ENCODE data around the gene RPL15. TPM values are rescaled to one million over a fixed set of nuclear protein-coding genes. Genes with fewer than 3 reads are reported as not detected.

RPL15 gene
- total and polyA plus RNA-seq, 2 of the 13 experiments (the other 11 are each of a cell fraction or from before 2014, with no cell fraction given) = 1,297 to 3,693 TPM

DNA sequence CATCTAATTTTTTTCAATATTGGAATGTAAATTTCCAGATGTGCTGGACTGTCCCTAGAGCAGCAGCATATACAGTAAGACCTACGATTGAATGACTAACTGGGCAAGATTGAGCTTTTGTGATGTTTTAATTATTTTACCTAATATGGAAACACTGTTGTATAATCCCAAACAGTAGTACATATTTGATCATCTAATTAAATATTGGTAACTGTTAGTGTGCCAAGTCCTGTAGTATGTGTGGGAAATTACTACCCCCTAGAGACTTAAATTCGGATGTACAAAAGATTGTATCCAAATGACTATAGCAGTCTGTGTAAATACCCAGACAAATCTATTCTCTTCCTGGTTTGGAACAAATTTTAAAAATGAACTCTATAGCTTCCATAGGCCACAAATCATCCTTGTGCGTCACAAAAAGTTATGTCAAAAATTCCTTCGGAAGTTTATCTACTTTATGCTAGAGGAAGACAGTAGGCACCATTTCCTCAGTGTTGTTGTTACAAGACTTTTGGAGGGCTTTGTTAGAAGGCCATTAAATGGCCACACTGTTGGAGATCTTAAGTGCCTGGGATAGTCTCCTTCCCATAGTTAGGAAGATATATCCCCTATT is 41.7 kb upstream of the RPL15 start (continued):
- TF ChIP-seq, protein P1, sequence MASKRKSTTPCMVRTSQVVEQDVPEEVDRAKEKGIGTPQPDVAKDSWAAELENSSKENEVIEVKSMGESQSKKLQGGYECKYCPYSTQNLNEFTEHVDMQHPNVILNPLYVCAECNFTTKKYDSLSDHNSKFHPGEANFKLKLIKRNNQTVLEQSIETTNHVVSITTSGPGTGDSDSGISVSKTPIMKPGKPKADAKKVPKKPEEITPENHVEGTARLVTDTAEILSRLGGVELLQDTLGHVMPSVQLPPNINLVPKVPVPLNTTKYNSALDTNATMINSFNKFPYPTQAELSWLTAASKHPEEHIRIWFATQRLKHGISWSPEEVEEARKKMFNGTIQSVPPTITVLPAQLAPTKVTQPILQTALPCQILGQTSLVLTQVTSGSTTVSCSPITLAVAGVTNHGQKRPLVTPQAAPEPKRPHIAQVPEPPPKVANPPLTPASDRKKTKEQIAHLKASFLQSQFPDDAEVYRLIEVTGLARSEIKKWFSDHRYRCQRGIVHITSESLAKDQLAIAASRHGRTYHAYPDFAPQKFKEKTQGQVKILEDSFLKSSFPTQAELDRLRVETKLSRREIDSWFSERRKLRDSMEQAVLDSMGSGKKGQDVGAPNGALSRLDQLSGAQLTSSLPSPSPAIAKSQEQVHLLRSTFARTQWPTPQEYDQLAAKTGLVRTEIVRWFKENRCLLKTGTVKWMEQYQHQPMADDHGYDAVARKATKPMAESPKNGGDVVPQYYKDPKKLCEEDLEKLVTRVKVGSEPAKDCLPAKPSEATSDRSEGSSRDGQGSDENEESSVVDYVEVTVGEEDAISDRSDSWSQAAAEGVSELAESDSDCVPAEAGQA (IDR thresholded peaks at IDR 0.05; ENCODE audit: low read depth) = no peak
- TF ChIP-seq, protein P1 (CRISPR knock-in tag; IDR thresholded peaks at IDR 0.05; ENCODE audit: borderline replicate concordance) = no peak
- TF ChIP-seq PHF5A (CRISPR knock-in tag; IDR thresholded peaks at IDR 0.05; ENCODE audit: low read depth, unreplicated experiment) = no peak
- TF ChIP-seq, protein P2, sequence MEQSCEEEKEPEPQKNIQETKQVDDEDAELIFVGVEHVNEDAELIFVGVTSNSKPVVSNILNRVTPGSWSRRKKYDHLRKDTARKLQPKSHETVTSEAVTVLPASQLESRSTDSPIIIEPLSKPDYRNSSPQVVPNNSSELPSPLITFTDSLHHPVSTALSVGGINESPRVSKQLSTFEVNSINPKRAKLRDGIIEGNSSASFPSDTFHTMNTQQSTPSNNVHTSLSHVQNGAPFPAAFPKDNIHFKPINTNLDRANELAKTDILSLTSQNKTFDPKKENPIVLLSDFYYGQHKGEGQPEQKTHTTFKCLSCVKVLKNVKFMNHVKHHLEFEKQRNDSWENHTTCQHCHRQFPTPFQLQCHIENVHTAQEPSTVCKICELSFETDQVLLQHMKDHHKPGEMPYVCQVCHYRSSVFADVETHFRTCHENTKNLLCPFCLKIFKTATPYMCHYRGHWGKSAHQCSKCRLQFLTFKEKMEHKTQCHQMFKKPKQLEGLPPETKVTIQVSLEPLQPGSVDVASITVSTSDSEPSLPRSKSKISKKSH (CRISPR knock-in tag; IDR thresholded peaks at IDR 0.05; ENCODE audit: borderline replicate concordance) = no peak
- TF ChIP-seq GTF2F1 (IDR thresholded peaks at IDR 0.05; ENCODE audit: low read length) = no peak
